ENCODE results near the gene ABCC1.
"Not testable (repeated sequence)": the region's sequence is repeated elsewhere in the genome, so short reads cannot be mapped to it uniquely, and the experiment has no call there.

The ABCC1 gene

GRCh38 chr16:16150117-16150877, 200.9 kb downstream of the ABCC1 start:
- no peak overlapping the region for H3K9ac ChIP-seq (ENCODE audit: low read length)
- no peak overlapping the region for H3K4me3 ChIP-seq (ENCODE audit: low read length)
- H3K9me3 ChIP-seq (ENCODE audit: control insufficient read depth, low read depth, low read length), result no peaks in the 10 kb centered on the region
- no peaks in the 10 kb centered on the region for H3K4me1 ChIP-seq (ENCODE audit: control insufficient read depth, low read depth, low read length)
- H3K27me3 ChIP-seq (ENCODE audit: control insufficient read depth, insufficient read depth, low read length), result no peaks in the 10 kb centered on the region
- H3K27ac ChIP-seq (ENCODE audit: low read length), result no peak overlapping the region
- no peaks in the 10 kb centered on the region for H3K36me3 ChIP-seq (ENCODE audit: control insufficient read depth, low read depth, low read length)

GRCh38 chr16:16150878-16151152, 201.4 kb downstream of the ABCC1 start:
- Histone ChIP-seq H3K36me3 (ENCODE audit: control insufficient read depth, low read depth, low read length) (no peaks in the 10 kb centered on the region), H3K4me3 (ENCODE audit: low read length) (no peak overlapping the region), H3K4me1 (ENCODE audit: control insufficient read depth, low read depth, low read length) (no peaks in the 10 kb centered on the region), H3K9ac (ENCODE audit: low read length) (no peak overlapping the region), H3K27ac (ENCODE audit: low read length) (no peak overlapping the region), H3K27me3 (ENCODE audit: control insufficient read depth, insufficient read depth, low read length) (no peaks in the 10 kb centered on the region), H3K9me3 (ENCODE audit: control insufficient read depth, low read depth, low read length) (no peaks in the 10 kb centered on the region)

GRCh38 chr16:16151315-16151714, 201.9 kb downstream of the ABCC1 start:
- H3K9ac ChIP-seq (ENCODE audit: low read length), result no peak overlapping the region
- no peaks in the 10 kb centered on the region for H3K9me3 ChIP-seq (ENCODE audit: control insufficient read depth, low read depth, low read length)
- no peaks in the 10 kb centered on the region for H3K36me3 ChIP-seq (ENCODE audit: control insufficient read depth, low read depth, low read length)
- H3K4me1 ChIP-seq (ENCODE audit: control insufficient read depth, low read depth, low read length), result no peaks in the 10 kb centered on the region
- H3K4me3 ChIP-seq (ENCODE audit: low read length), result no peak overlapping the region
- no peaks in the 10 kb centered on the region for H3K27me3 ChIP-seq (ENCODE audit: control insufficient read depth, insufficient read depth, low read length)
- H3K27ac ChIP-seq (ENCODE audit: low read length), result no peak overlapping the region

GRCh38 chr16:16153000-16153399, 203.6 kb downstream of the ABCC1 start:
- H3K9ac ChIP-seq (ENCODE audit: low read length); H3K4me3 ChIP-seq (ENCODE audit: low read length); H3K36me3 ChIP-seq (ENCODE audit: control insufficient read depth, low read depth, low read length); H3K27me3 ChIP-seq (ENCODE audit: control insufficient read depth, insufficient read depth, low read length); H3K27ac ChIP-seq (ENCODE audit: low read length); H3K4me1 ChIP-seq (ENCODE audit: control insufficient read depth, low read depth, low read length); H3K9me3 ChIP-seq (ENCODE audit: control insufficient read depth, low read depth, low read length): not testable (repeated sequence)

- Histone ChIP-seq H3K27me3 (ENCODE audit: control insufficient read depth, insufficient read depth, low read length) (no peaks in the 10 kb centered on the region), H3K9ac (ENCODE audit: low read length) (no peak overlapping the region), H3K4me3 (ENCODE audit: low read length) (no peak overlapping the region), H3K27ac (ENCODE audit: low read length) (no peak overlapping the region), H3K9me3 (ENCODE audit: control insufficient read depth, low read depth, low read length) (peaks cover 11% of the 10 kb centered on the region), H3K36me3 (ENCODE audit: control insufficient read depth, low read depth, low read length) (no peaks in the 10 kb centered on the region), H3K4me1 (ENCODE audit: control insufficient read depth, low read depth, low read length) (no peaks in the 10 kb centered on the region)
Observed at GRCh38 chr16:16154281-16154951, 205.0 kb downstream of the ABCC1 start.

GRCh38 chr16:16155234-16155633, 205.8 kb downstream of the ABCC1 start:
- H3K27ac ChIP-seq (ENCODE audit: low read length), result no peak overlapping the region
- H3K27me3 ChIP-seq (ENCODE audit: control insufficient read depth, insufficient read depth, low read length), result no peaks in the 10 kb centered on the region
- no peaks in the 10 kb centered on the region for H3K4me1 ChIP-seq (ENCODE audit: control insufficient read depth, low read depth, low read length)
- H3K36me3 ChIP-seq (ENCODE audit: control insufficient read depth, low read depth, low read length), result no peaks in the 10 kb centered on the region
- H3K9me3 ChIP-seq (ENCODE audit: control insufficient read depth, low read depth, low read length), result peaks cover 12% of the 10 kb centered on the region
- H3K4me3 ChIP-seq (ENCODE audit: low read length), result no peak overlapping the region
- no peak overlapping the region for H3K9ac ChIP-seq (ENCODE audit: low read length)

- peaks cover 12% of the 10 kb centered on the region for H3K9me3 ChIP-seq (ENCODE audit: control insufficient read depth, low read depth, low read length)
- no peaks in the 10 kb centered on the region for H3K36me3 ChIP-seq (ENCODE audit: control insufficient read depth, low read depth, low read length)
- H3K27ac ChIP-seq (ENCODE audit: low read length), result no peak overlapping the region
- no peaks in the 10 kb centered on the region for H3K27me3 ChIP-seq (ENCODE audit: control insufficient read depth, insufficient read depth, low read length)
- H3K4me1 ChIP-seq (ENCODE audit: control insufficient read depth, low read depth, low read length), result no peaks in the 10 kb centered on the region
- H3K4me3 ChIP-seq (ENCODE audit: low read length), result no peak overlapping the region
- no peak overlapping the region for H3K9ac ChIP-seq (ENCODE audit: low read length)
Observed at GRCh38 chr16:16157166-16157565, 207.8 kb downstream of the ABCC1 start.

GRCh38 chr16:16158082-16158658, 208.8 kb downstream of the ABCC1 start:
- Histone ChIP-seq H3K4me3 (ENCODE audit: low read length) (no peak overlapping the region), H3K27ac (ENCODE audit: low read length) (no peak overlapping the region), H3K9ac (ENCODE audit: low read length) (no peak overlapping the region), H3K36me3 (ENCODE audit: control insufficient read depth, low read depth, low read length) (no peaks in the 10 kb centered on the region), H3K4me1 (ENCODE audit: control insufficient read depth, low read depth, low read length) (no peaks in the 10 kb centered on the region), H3K27me3 (ENCODE audit: control insufficient read depth, insufficient read depth, low read length) (no peaks in the 10 kb centered on the region), H3K9me3 (ENCODE audit: control insufficient read depth, low read depth, low read length) (peaks cover 12% of the 10 kb centered on the region)

GRCh38 chr16:16158741-16159374, 209.4 kb downstream of the ABCC1 start:
- no peak overlapping the region for H3K4me3 ChIP-seq (ENCODE audit: low read length)

GRCh38 chr16:16159662-16160061, 210.2 kb downstream of the ABCC1 start:
- no peak overlapping the region for H3K27ac ChIP-seq (ENCODE audit: low read length)
- H3K4me3 ChIP-seq (ENCODE audit: low read length), result no peak overlapping the region
- no peaks in the 10 kb centered on the region for H3K4me1 ChIP-seq (ENCODE audit: control insufficient read depth, low read depth, low read length)
- no peaks in the 10 kb centered on the region for H3K36me3 ChIP-seq (ENCODE audit: control insufficient read depth, low read depth, low read length)
- no peak overlapping the region for H3K9ac ChIP-seq (ENCODE audit: low read length)
- H3K9me3 ChIP-seq (ENCODE audit: control insufficient read depth, low read depth, low read length), result peaks cover 12% of the 10 kb centered on the region
- no peaks in the 10 kb centered on the region for H3K27me3 ChIP-seq (ENCODE audit: control insufficient read depth, insufficient read depth, low read length)

More at GRCh38 chr16:16158741-16159374, 209.4 kb downstream of the ABCC1 start:
- no peaks in the 10 kb centered on the region for H3K36me3 ChIP-seq (ENCODE audit: control insufficient read depth, low read depth, low read length)
- H3K27me3 ChIP-seq (ENCODE audit: control insufficient read depth, insufficient read depth, low read length), result no peaks in the 10 kb centered on the region
- no peak overlapping the region for H3K9ac ChIP-seq (ENCODE audit: low read length)
- H3K27ac ChIP-seq (ENCODE audit: low read length), result no peak overlapping the region
- peaks cover 12% of the 10 kb centered on the region for H3K9me3 ChIP-seq (ENCODE audit: control insufficient read depth, low read depth, low read length)
- H3K4me1 ChIP-seq (ENCODE audit: control insufficient read depth, low read depth, low read length), result no peaks in the 10 kb centered on the region

- no peak overlapping the region for H3K4me3 ChIP-seq (ENCODE audit: low read length)
- no peaks in the 10 kb centered on the region for H3K4me1 ChIP-seq (ENCODE audit: control insufficient read depth, low read depth, low read length)
- H3K27me3 ChIP-seq (ENCODE audit: control insufficient read depth, insufficient read depth, low read length), result no peaks in the 10 kb centered on the region
- H3K27ac ChIP-seq (ENCODE audit: low read length), result no peak overlapping the region
- H3K9ac ChIP-seq (ENCODE audit: low read length), result no peak overlapping the region
- no peaks in the 10 kb centered on the region for H3K36me3 ChIP-seq (ENCODE audit: control insufficient read depth, low read depth, low read length)
- peaks cover 12% of the 10 kb centered on the region for H3K9me3 ChIP-seq (ENCODE audit: control insufficient read depth, low read depth, low read length)
Observed at GRCh38 chr16:16161319-16161718, 211.9 kb downstream of the ABCC1 start.
